Measurements from ENCODE around the gene AFAP1L1.

DNA sequence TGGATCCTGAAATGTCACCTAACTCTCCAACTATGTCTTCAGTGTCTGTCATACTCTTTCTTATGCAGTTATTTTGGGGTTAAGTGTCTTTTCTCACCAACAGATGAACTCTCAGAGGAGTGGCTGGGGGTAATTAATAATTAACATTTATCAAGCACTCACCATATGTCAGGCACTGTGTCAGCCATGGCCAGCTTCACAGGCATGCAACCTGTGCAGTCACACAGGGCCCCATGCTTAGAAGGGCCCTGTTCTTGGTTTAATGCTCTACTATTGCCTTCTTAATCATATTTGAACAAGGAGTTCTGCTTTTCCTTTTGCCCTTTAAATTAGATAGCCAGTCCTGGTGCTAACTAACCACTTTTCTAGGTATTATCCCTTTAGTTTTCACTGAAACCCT, 70.2 kb downstream of the AFAP1L1 start:
- TF ChIP-seq, protein P1, sequence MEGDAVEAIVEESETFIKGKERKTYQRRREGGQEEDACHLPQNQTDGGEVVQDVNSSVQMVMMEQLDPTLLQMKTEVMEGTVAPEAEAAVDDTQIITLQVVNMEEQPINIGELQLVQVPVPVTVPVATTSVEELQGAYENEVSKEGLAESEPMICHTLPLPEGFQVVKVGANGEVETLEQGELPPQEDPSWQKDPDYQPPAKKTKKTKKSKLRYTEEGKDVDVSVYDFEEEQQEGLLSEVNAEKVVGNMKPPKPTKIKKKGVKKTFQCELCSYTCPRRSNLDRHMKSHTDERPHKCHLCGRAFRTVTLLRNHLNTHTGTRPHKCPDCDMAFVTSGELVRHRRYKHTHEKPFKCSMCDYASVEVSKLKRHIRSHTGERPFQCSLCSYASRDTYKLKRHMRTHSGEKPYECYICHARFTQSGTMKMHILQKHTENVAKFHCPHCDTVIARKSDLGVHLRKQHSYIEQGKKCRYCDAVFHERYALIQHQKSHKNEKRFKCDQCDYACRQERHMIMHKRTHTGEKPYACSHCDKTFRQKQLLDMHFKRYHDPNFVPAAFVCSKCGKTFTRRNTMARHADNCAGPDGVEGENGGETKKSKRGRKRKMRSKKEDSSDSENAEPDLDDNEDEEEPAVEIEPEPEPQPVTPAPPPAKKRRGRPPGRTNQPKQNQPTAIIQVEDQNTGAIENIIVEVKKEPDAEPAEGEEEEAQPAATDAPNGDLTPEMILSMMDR (IDR thresholded peaks at IDR 0.05) = no peak
- TF ChIP-seq POLR2A (IDR thresholded peaks at IDR 0.05) = no peak
